Heart left ventricle (tissue), 16 donors: Measurements from ENCODE around the gene GRAP. TPM values are rescaled to one million over a fixed set of nuclear protein-coding genes. Genes with fewer than 3 reads are reported as not detected.
A peak's percentile ranks its signal among the peaks of the same experiment; 100 is the strongest.

Experiments
- ATAC-seq, 4 donors: fragments of 200-7000 bp; cut with Tn5 transposase; one replicate each; pipeline ENCODE4 v1.9.1; 2020 to 2022; ENCODE audit warnings: moderate library complexity in 4 of 4, mild to moderate bottlenecking in 3 of 4, moderate number of reproducible peaks in 1 of 4
- DNase-seq, 5 donors: peaks; one replicate each; pipeline ENCODE4 v3.0.0-alpha.2; 2020
- H3K27ac ChIP-seq, 12 donors: fragments of 200-600 bp; sonication (generic) in 4 of 12; one replicate each; pipeline versions ENCODE4 v1.5.0 to v1.8.0; 2016 to 2022; ENCODE audit warnings: mild to moderate bottlenecking in 2 of 12
- H3K27me3 ChIP-seq, 9 donors: fragments of 200-600 bp; sonication (generic) in 2 of 9; one replicate each; pipeline versions ENCODE4 v1.5.1 to v1.8.0; 2016 to 2022; ENCODE audit warnings: mild to moderate bottlenecking in 3 of 9
- H3K36me3 ChIP-seq, 9 donors: fragments of 200-600 bp; sonication (generic) in 2 of 9; one replicate each; pipeline versions ENCODE4 v1.5.0 to v1.8.0; 2018 to 2022; ENCODE audit warnings: mild to moderate bottlenecking in 2 of 9
- H3K4me1 ChIP-seq, 12 donors: fragments of 200-600 bp; sonication (generic) in 4 of 12; one replicate each; pipeline versions ENCODE4 v1.5.0 to v1.8.0; 2016 to 2022; ENCODE audit warnings: mild to moderate bottlenecking in 3 of 12
- H3K4me3 ChIP-seq, 12 donors: fragments of 200-600 bp; sonication (generic) in 4 of 12; one replicate each; pipeline versions ENCODE4 v1.5.0 to v1.8.0; 2017 to 2022; ENCODE audit warnings: mild to moderate bottlenecking in 9 of 12, moderate library complexity in 4 of 12
- H3K9me3 ChIP-seq, 12 donors: fragments of 200-600 bp; sonication (generic) in 4 of 12; one replicate each; pipeline versions ENCODE4 v1.5.0 to v1.8.0; 2016 to 2022; ENCODE audit warnings: mild to moderate bottlenecking in 1 of 12
- CTCF ChIP-seq, 12 donors: fragments of 200-600 bp; sonication (generic) in 4 of 12; IDR thresholded peaks; one replicate each; pipeline versions ENCODE4 v1.5.0 to v1.8.0; 2018 to 2022; ENCODE audit warnings: antibody characterized with exemption in 12 of 12, mild to moderate bottlenecking in 5 of 12
- POLR2A ChIP-seq, 2 donors: fragments of 450-650 bp; IDR thresholded peaks; one replicate each; pipeline ENCODE4 v1.6.1; 2017; ENCODE audit warnings: antibody characterized with exemption in 2 of 2, mild to moderate bottlenecking in 2 of 2, moderate library complexity in 2 of 2
- WGBS, 4 donors: extraction: QIAGEN DNeasy Blood & Tissue Kit in 2 of 4; methylation state at CpG; one replicate each; pipeline versions ENCODE4 v1.1.5 to v1.1.7; 2013 to 2018; 5-methylcytosine and 5-hydroxymethylcytosine counted together
- intact Hi-C, 10 donors: fragments of 100-400 bp; cut with DNase I; formaldehyde crosslinking; loops; one replicate each; pipeline versions ENCODE4 v1.11.1 to v1.14.2; 2022
- polyA plus RNA-seq, 2 donors: library from polyadenylated mRNA; stranded (reverse); fragments of 200-250 nt; gene quantifications; one replicate each; pipeline ENCODE4 v1.2.3, GENCODE V29; 2013
- total RNA-seq, 9 donors: library from RNA; depleted of rRNA in 2 of 9; stranded (reverse); fragments of >200 nt in 2 of 9; fragmentation: NEBNext Ultra II Directional in 3 of 9; extraction: Animal tissue kit (Norgen Biotek cat#: 25700) in 3 of 9; gene quantifications; one replicate each; pipeline versions ENCODE4 v1.1.0 to v1.2.4, GENCODE V29; 2016 to 2023
- donor health status: ischemic (EF 13 %, LVEDD 7.1; RV severe dilation, severe dysfunction).
- donor health status: healthy with polysubstance abuse.
- donor health status: DM: no; HTN: yes; CAD: no.
- donor health status: DM: no; HTN: no; CAD: no.
- donor health status: ischemic (EF 25% LVEDD 6.9; RV normal size, moderate dysfunction).
- donor health status: ischemic (EF 25% LVEDD 5.7; RV mildly dilated, moderate dysfunction).
- donor health status: healthy.
- donor health status: DM: yes; HTN: yes; CAD: no.
- donor health status: ischemic (EF 35%, LVEDD 5.7; RV mildly dilated, moderate dysfunction).
- donor health status: nonischemic (EF 11% LVEDD 7.7; RV severe dilation, severe dysfunction).
- donor health status: DM: yes; HTN: yes; CAD: no.
- donor health status: PGD.
- donor health status: ischemic (EF 29% LVEDD 5.4; RV normal size, mild dysfunction).
- donor health status: nonischemic (EF 23%, LVEDD 6.1; RV moderate dilation, normal function).

The GRAP gene
- total and polyA plus RNA-seq, 11 donors, result 1.1 to 6.3 (median 2.1) TPM

GRCh38 chr17:19004421-19005136 is 42.2 kb downstream of the GRAP start, which contains the start of gene FAM83G:
FAM83G (minus strand) TSS chr17:19004764; CDS start chr17:19004041, 723 bp downstream.
- WGBS, 4 donors, result 7 to 49% (median 11%) methylated on average over 9 to 67 of the region's 67 CpGs
- peak in 3 of 4 donors; percentile 67 to 91 (median 72) for ATAC-seq
- peaks cover 0 to 23% (median 3%) of the 10 kb centered on the region in 12 donors for H3K4me1 ChIP-seq

GRCh38 chr17:19003543-19004420 is 43.0 kb downstream of the GRAP start:
- Histone ChIP-seq H3K36me3 (no peaks in the 10 kb centered on the region), H3K27me3 (no peaks in the 10 kb centered on the region), H3K4me3 (peak overlapping the region; percentile 26 to 70 (median 56)), H3K4me1 (peaks cover 0 to 23% (median 3%) of the 10 kb centered on the region in 12 donors), H3K27ac (peak overlapping the region in 3 of 12 donors; percentile 39 to 66 (median 63)), H3K9me3 (peaks cover 0 to 6% (median 0%) of the 10 kb centered on the region in 12 donors)
- peak in 1 of 4 donors; percentile 23 for ATAC-seq
- no peak for DNase-seq
- TF ChIP-seq POLR2A (IDR thresholded peaks at IDR 0.05) (no peak), CTCF (IDR thresholded peaks at IDR 0.05) (no peak)
- WGBS, 4 donors, result 26 to 49% (median 30%) methylated on average over 18 to 73 of the region's 73 CpGs
- intact Hi-C loops, result loop anchor here in 3 of 10 donors (2.0 to 10.0 kb wide), 3 partner anchors 49 to 69 kb away; partner anchors contain the start of gene SLC5A10 (in 2 of the 3)

More at GRCh38 chr17:19004421-19005136, 42.2 kb downstream of the GRAP start, which contains the start of gene FAM83G:
- no peaks in the 10 kb centered on the region for H3K27me3 ChIP-seq
- H3K9me3 ChIP-seq, result peaks cover 0 to 6% (median 0%) of the 10 kb centered on the region in 12 donors
- TF ChIP-seq CTCF (IDR thresholded peaks at IDR 0.05), result no peak
- TF ChIP-seq POLR2A (IDR thresholded peaks at IDR 0.05), result no peak
- peak within 1 kb of the TSS; percentile 26 to 70 (median 56) for H3K4me3 ChIP-seq
- peak; percentile 34 to 80 (median 54) for DNase-seq
- H3K27ac ChIP-seq, result peak within 1 kb of the TSS in 4 of 12 donors; percentile 33 to 66 (median 51)
- H3K36me3 ChIP-seq, result no peaks in the 10 kb centered on the region
- intact Hi-C loops, result loop anchor here in 3 of 10 donors (5.0 to 10.0 kb wide), 3 partner anchors 47 to 52 kb away; partner anchors contain the start of gene SLC5A10 (in 2 of the 3)

GRCh38 chr17:19002805-19003542 is 43.8 kb downstream of the GRAP start:
- intact Hi-C loops, result loop anchor here in 3 of 10 donors (2.0 to 10.0 kb wide), 3 partner anchors 48 to 68 kb away; partner anchors contain the start of gene SLC5A10 (in 2 of the 3)
- no peak for ATAC-seq
- no peaks in the 10 kb centered on the region for H3K27me3 ChIP-seq
- H3K4me3 ChIP-seq, result peak overlapping the region in 2 of 12 donors; percentile 61 to 70
- peaks cover 0 to 6% (median 0%) of the 10 kb centered on the region in 12 donors for H3K9me3 ChIP-seq
- TF ChIP-seq CTCF (IDR thresholded peaks at IDR 0.05) (no peak), POLR2A (IDR thresholded peaks at IDR 0.05) (no peak)
- WGBS, 4 donors, result 79 to 88% (median 86%) methylated on average over 5 to 11 of the region's 11 CpGs
- peaks cover 0 to 23% (median 3%) of the 10 kb centered on the region in 12 donors for H3K4me1 ChIP-seq
- H3K27ac ChIP-seq, result no peak overlapping the region
- no peaks in the 10 kb centered on the region for H3K36me3 ChIP-seq
- DNase-seq, result no peak
